Gastrocnemius medialis (tissue), 4 donors: ENCODE measurements around the gene ARAF. TPM values are rescaled to one million over a fixed set of nuclear protein-coding genes. Genes with fewer than 3 reads are reported as not detected.
"Not testable (repeated sequence)": the region's sequence is repeated elsewhere in the genome, so short reads cannot be mapped to it uniquely, and the experiment has no call there.

Source experiments
- ATAC-seq, 2 donors: fragments of 150-250 bp; one replicate each; pipeline ENCODE4 v1.9.1; 2016
- DNase-seq, 2 donors: peaks; one replicate each; pipeline ENCODE4 v3.0.0-alpha.2; 2019
- H3K27ac ChIP-seq, 4 donors: fragments of 200-600 bp; sonication (generic); 1 replicate in 1 of 4; 2 replicates in 3 of 4; pipeline ENCODE4 v1.5.1; 2016 to 2018; ENCODE audit warnings: mild to moderate bottlenecking in 2 of 4, moderate library complexity in 1 of 4
- H3K27me3 ChIP-seq, 3 donors: fragments of 200-600 bp; sonication (generic) in 2 of 3; 1 replicate in 1 of 3; 2 replicates in 2 of 3; pipeline versions ENCODE4 v1.5.1 to v1.6.0; 2016 to 2019; ENCODE audit warnings: mild to moderate bottlenecking in 1 of 3, moderate library complexity in 1 of 3
- H3K36me3 ChIP-seq, 2 donors: fragments of 200-600 bp; sonication (generic) in 1 of 2; one replicate each; pipeline ENCODE4 v1.5.1; 2017 to 2018
- H3K4me1 ChIP-seq, 2 donors: fragments of 200-600 bp; sonication (generic) in 1 of 2; one replicate each; pipeline ENCODE4 v1.5.1; 2016 to 2017; ENCODE audit warnings: mild to moderate bottlenecking in 2 of 2
- H3K4me3 ChIP-seq, 4 donors: fragments of 200-600 bp; sonication (generic) in 3 of 4; 1 replicate in 1 of 4; 2 replicates in 3 of 4; pipeline ENCODE4 v1.5.1; 2016 to 2019; ENCODE audit warnings: mild to moderate bottlenecking in 2 of 4
- H3K9me3 ChIP-seq, 3 donors: fragments of 200-600 bp; sonication (generic) in 2 of 3; 1 replicate in 1 of 3; 2 replicates in 2 of 3; pipeline ENCODE4 v1.5.1; 2016 to 2019
- CTCF ChIP-seq, 5 experiments: fragments of 450-650 bp in 3 of 5; fragments of 200-600 bp in 2 of 5; sonication (generic) in 2 of 5; IDR thresholded peaks in 4 of 5; conservative IDR thresholded peaks in 1 of 5; 1 replicate in 4 of 5; 2 replicates in 1 of 5; pipeline ENCODE4 v1.5.1; 2016 to 2019; ENCODE audit warnings: antibody characterized with exemption in 5 of 5, mild to moderate bottlenecking in 3 of 5, moderate library complexity in 3 of 5
- POLR2A ChIP-seq, 2 donors: fragments of 450-650 bp; IDR thresholded peaks; one replicate each; pipeline ENCODE4 v1.6.1; 2017; ENCODE audit warnings: antibody characterized with exemption in 2 of 2, mild to moderate bottlenecking in 2 of 2, moderate library complexity in 2 of 2
- in situ Hi-C, 4 donors: fragments of 200-750 bp; cut with MboI; loops; one replicate each; pipeline versions ENCODE4 v1.15.0 to v1.8.0; 2017; ENCODE audit warnings: low sequenced_read_pairs in 4 of 4
- intact Hi-C: fragments of 100-400 bp; cut with DNase I; formaldehyde crosslinking; loops from one replicate; pipeline ENCODE4 v1.15.1; 2023; ENCODE audit warnings: low total_unique reads
- total RNA-seq, 4 donors: library from RNA; depleted of rRNA; stranded (reverse); fragments of >200 nt; gene quantifications; one replicate each; pipeline versions ENCODE4 v1.1.0 to v1.2.3, GENCODE V29; 2016

ARAF gene
- total RNA-seq, result 10 to 100 TPM; 44.8 to 93.3 (median 66.7) TPM

- peak; percentile 29 to 45 for TF ChIP-seq POLR2A (IDR thresholded peaks at IDR 0.05)
- no peak for TF ChIP-seq CTCF (IDR thresholded peaks at IDR 0.05 in 4 of 5, conservative IDR thresholded peaks at IDR 0.05 in 1 of 5)
- Histone ChIP-seq H3K4me3 (peak within 1 kb of the TSS; percentile 66 to 74 (median 72)), H3K9me3 (no peaks in the 10 kb centered on the region), H3K36me3 (peaks cover 0 to 10% of the 10 kb centered on the region in 2 donors), H3K27ac (peak within 1 kb of the TSS; percentile 86 to 98 (median 94)), H3K4me1 (peaks cover 3 to 17% of the 10 kb centered on the region in 2 donors), H3K27me3 (no peaks in the 10 kb centered on the region)
- ATAC-seq (peak; percentile 91 to 93), DNase-seq (peak; percentile 96 to 99)
- in situ Hi-C loops, result loop anchor here in 1 of 4 donors (10.0 kb wide), 1 partner anchor 94 kb away; the partner anchor contains the start of genes ELK1 and UXT
- intact Hi-C loops, result loop anchor here (2.0 to 5.0 kb wide), 4 partner anchors 78 to 466 kb away; partner anchors contain the start of genes ELK1, UXT and ZNF41
Measured at GRCh38 chrX:47560934-47561658, at the start of gene ARAF. ARAF (plus strand) TSS chrX:47561205; CDS start chrX:47562968, 1,763 bp downstream.

- H3K9me3 ChIP-seq, intact Hi-C loops, H3K27ac ChIP-seq, H3K27me3 ChIP-seq, DNase-seq, ATAC-seq, H3K4me1 ChIP-seq, H3K36me3 ChIP-seq: not testable (repeated sequence)
- peak overlapping the region in 1 of 4 donors; percentile 51 for H3K4me3 ChIP-seq
- in situ Hi-C loops, result loop anchor here in 2 of 4 donors (25.0 kb wide), 2 partner anchors 125 to 300 kb away; partner anchors contain the start of gene CDK16 (in 1 of the 2)
Measured at GRCh38 chrX:47512383-47512782, 48.6 kb upstream of the ARAF start.

- Histone ChIP-seq H3K4me3 (peak overlapping the region; percentile 28 to 51 (median 48)), H3K27ac (peak overlapping the region in 1 of 4 donors; percentile 36)
- ATAC-seq, result peak; percentile 60 to 66
- intact Hi-C loops, H3K27me3 ChIP-seq, H3K36me3 ChIP-seq, H3K9me3 ChIP-seq, H3K4me1 ChIP-seq, DNase-seq: not testable (repeated sequence)
- in situ Hi-C loops, result loop anchor here in 2 of 4 donors (25.0 kb wide), 2 partner anchors 126 to 301 kb away; partner anchors contain the start of gene CDK16 (in 1 of the 2)
Measured at GRCh38 chrX:47513034-47513965, 47.7 kb upstream of the ARAF start.

DNA sequence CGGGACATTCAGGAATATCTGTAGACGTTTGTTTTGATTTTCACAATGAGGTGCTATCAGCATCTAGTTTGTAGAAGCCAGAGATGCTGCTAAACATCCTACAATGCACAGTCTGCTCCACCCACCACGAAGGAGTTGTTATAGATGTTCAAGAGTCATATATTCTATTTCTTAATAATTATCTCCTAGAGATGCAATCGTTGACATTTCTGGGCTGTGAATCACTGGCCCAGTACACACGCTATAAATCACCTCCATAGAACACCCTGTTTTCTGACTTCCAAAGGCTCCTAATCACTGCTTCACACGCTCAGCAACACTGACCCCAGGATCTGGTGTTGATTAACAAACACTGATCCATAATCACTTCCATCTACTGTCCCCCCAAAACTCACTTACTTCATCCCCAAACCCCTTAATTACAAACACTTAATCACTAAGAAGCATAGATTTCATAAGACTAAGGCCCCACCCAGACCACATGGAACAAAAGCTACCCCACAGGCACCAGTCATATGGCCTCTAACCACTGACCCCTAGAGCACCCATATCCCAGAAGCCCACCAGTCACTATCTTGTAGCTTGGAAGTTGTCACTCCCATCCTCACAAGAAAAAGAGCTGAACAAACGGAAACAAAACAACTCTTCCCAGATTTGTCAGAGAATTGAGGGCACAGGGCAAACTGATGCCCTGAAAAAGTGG lies 46.3 kb upstream of the ARAF start:
- H3K9me3 ChIP-seq, result no peaks in the 10 kb centered on the region
- ATAC-seq, result no peak

More for the DNA sequence above, 46.3 kb upstream of the ARAF start:
- Histone ChIP-seq H3K4me1 (no peaks in the 10 kb centered on the region), H3K27me3 (no peaks in the 10 kb centered on the region), H3K27ac (no peak overlapping the region), H3K4me3 (no peak overlapping the region), H3K36me3 (no peaks in the 10 kb centered on the region)
- DNase-seq, result no peak
- intact Hi-C loops (no loop called here), in situ Hi-C loops (loop anchor here in 2 of 4 donors (25.0 kb wide), 2 partner anchors 127 to 302 kb away; partner anchors contain the start of gene CDK16 (in 1 of the 2))
- TF ChIP-seq CTCF (IDR thresholded peaks at IDR 0.05 in 4 of 5, conservative IDR thresholded peaks at IDR 0.05 in 1 of 5) (no peak), POLR2A (IDR thresholded peaks at IDR 0.05) (no peak)
